ENCODE measurements around the gene ESYT3.
"Not testable (repeated sequence)": the region's sequence is repeated elsewhere in the genome, so short reads cannot be mapped to it uniquely, and the experiment has no call there.

Gene ESYT3

GRCh38 chr3:138450181-138450580 lies 15.8 kb downstream of the ESYT3 start:
- Histone ChIP-seq H3K27me3 (ENCODE audit: insufficient read depth, poor library complexity, severe bottlenecking) (peaks cover 2% of the 10 kb centered on the region), H3K4me3 (replicated peaks; ENCODE audit: insufficient read depth, low read length) (no peak overlapping the region), H3K27ac (replicated peaks) (no peak overlapping the region)
- DNase-seq (ENCODE audit: low read depth in 1 of 2, low spot score in 1 of 2), result no peak
- TF ChIP-seq POLR2AphosphoS5 (IDR thresholded peaks at IDR 0.05; ENCODE audit: low read depth) (no peak), SPI1 (IDR thresholded peaks at IDR 0.05; ENCODE audit: borderline replicate concordance, low read depth) (no peak), GABPA (IDR thresholded peaks at IDR 0.05; ENCODE audit: low read depth) (no peak), REST (IDR thresholded peaks at IDR 0.05; ENCODE audit: insufficient replicate concordance, low read depth) (no peak)
- TF ChIP-seq, protein P1, sequence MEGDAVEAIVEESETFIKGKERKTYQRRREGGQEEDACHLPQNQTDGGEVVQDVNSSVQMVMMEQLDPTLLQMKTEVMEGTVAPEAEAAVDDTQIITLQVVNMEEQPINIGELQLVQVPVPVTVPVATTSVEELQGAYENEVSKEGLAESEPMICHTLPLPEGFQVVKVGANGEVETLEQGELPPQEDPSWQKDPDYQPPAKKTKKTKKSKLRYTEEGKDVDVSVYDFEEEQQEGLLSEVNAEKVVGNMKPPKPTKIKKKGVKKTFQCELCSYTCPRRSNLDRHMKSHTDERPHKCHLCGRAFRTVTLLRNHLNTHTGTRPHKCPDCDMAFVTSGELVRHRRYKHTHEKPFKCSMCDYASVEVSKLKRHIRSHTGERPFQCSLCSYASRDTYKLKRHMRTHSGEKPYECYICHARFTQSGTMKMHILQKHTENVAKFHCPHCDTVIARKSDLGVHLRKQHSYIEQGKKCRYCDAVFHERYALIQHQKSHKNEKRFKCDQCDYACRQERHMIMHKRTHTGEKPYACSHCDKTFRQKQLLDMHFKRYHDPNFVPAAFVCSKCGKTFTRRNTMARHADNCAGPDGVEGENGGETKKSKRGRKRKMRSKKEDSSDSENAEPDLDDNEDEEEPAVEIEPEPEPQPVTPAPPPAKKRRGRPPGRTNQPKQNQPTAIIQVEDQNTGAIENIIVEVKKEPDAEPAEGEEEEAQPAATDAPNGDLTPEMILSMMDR (IDR thresholded peaks at IDR 0.05; ENCODE audit: insufficient read depth, low read length), result no peak

GRCh38 chr3:138450704-138451424 lies 16.4 kb downstream of the ESYT3 start:
- no peak overlapping the region for H3K27ac ChIP-seq (replicated peaks)
- H3K4me3 ChIP-seq (replicated peaks; ENCODE audit: insufficient read depth, low read length), result no peak overlapping the region
- no peaks in the 10 kb centered on the region for H3K27me3 ChIP-seq (ENCODE audit: insufficient read depth, poor library complexity, severe bottlenecking)
- TF ChIP-seq SPI1 (IDR thresholded peaks at IDR 0.05; ENCODE audit: borderline replicate concordance, low read depth) (no peak), GABPA (IDR thresholded peaks at IDR 0.05; ENCODE audit: low read depth) (no peak)
- no peak for DNase-seq (ENCODE audit: low read depth in 1 of 2, low spot score in 1 of 2)

DNA sequence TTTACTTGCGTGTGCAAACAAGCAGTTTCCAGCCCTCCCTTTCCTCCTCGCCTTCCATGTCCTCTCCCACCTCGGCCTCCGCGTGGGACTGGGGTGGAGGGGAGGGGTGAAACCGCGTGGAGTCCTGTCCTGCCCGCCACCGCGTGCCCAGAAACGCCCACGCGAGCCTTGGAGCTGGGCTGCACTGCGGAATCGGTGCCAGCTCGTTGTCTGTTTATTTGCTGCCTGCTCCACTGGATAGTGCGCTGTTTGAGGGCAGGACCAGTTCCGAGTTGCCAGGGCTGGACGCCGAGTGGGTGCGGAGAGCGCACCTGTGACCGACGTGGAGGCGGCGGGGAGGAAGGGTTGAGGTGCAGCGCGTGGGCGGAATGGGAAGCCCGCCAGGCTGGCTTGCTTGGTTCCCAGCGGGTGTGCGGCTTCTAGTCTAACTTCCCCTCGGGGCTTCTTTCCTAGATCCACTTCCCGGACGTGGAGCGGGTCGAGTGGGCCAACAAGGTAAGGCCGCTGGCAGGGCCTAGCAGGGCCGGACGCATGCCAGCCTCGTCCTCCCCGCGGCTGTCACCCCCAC lies 17.3 kb downstream of the ESYT3 start:
- DNase-seq (ENCODE audit: low read depth in 1 of 2, low spot score in 1 of 2), result no peak
- Histone ChIP-seq H3K27ac (replicated peaks) (no peak overlapping the region), H3K27me3 (ENCODE audit: insufficient read depth, poor library complexity, severe bottlenecking) (no peaks in the 10 kb centered on the region), H3K4me3 (replicated peaks; ENCODE audit: insufficient read depth, low read length) (no peak overlapping the region)
- TF ChIP-seq, protein P1 (IDR thresholded peaks at IDR 0.05; ENCODE audit: insufficient read depth, low read length), result no peak
- TF ChIP-seq GABPA (IDR thresholded peaks at IDR 0.05; ENCODE audit: low read depth) (no peak), REST (IDR thresholded peaks at IDR 0.05; ENCODE audit: insufficient replicate concordance, low read depth) (no peak), SPI1 (IDR thresholded peaks at IDR 0.05; ENCODE audit: borderline replicate concordance, low read depth) (no peak), POLR2AphosphoS5 (IDR thresholded peaks at IDR 0.05; ENCODE audit: low read depth) (no peak)

GRCh38 chr3:138452436-138452835 lies 18.0 kb downstream of the ESYT3 start:
- H3K27me3 ChIP-seq (ENCODE audit: insufficient read depth, poor library complexity, severe bottlenecking), result no peaks in the 10 kb centered on the region
- no peak overlapping the region for H3K4me3 ChIP-seq (replicated peaks; ENCODE audit: insufficient read depth, low read length)
- no peak overlapping the region for H3K27ac ChIP-seq (replicated peaks)
- TF ChIP-seq SPI1 (IDR thresholded peaks at IDR 0.05; ENCODE audit: borderline replicate concordance, low read depth) (no peak), GABPA (IDR thresholded peaks at IDR 0.05; ENCODE audit: low read depth) (no peak), REST (IDR thresholded peaks at IDR 0.05; ENCODE audit: insufficient replicate concordance, low read depth) (no peak)
- TF ChIP-seq, protein P1 (IDR thresholded peaks at IDR 0.05; ENCODE audit: insufficient read depth, low read length), result no peak
- DNase-seq (ENCODE audit: low read depth in 1 of 2, low spot score in 1 of 2), result no peak

GRCh38 chr3:138453940-138454339 lies 19.5 kb downstream of the ESYT3 start:
- not testable (repeated sequence) for H3K27ac ChIP-seq (replicated peaks); H3K27me3 ChIP-seq (ENCODE audit: insufficient read depth, poor library complexity, severe bottlenecking); H3K4me3 ChIP-seq (replicated peaks; ENCODE audit: insufficient read depth, low read length); DNase-seq (ENCODE audit: low read depth in 1 of 2, low spot score in 1 of 2)

Data from HL-60 (cell line).